AG04449 (cell line): ENCODE data around the gene GNL3L.

Experiments used
- CTCF ChIA-PET: fragments of 350-600 bp; formaldehyde crosslinking; extraction: SDS; loops from one replicate; lab custom pipeline; 2021; ENCODE audit warnings: antibody characterized with exemption; lab: Yijun Ruan, JAX
- POLR2A ChIA-PET: fragments of 400-600, 350-600 bp; formaldehyde crosslinking; extraction: SDS; loops from one replicate; lab custom pipeline; 2020; ENCODE audit warnings: antibody characterized with exemption, inconsistent platforms; lab: Yijun Ruan, JAX
- DNase-seq: peaks from one replicate; pipeline ENCODE4 v3.0.0-alpha.2; 2010; ENCODE audit warnings: low read depth, low spot score
- H3K4me3 ChIP-seq: 2 replicates; pipeline ENCODE4 v1.5.1; 2011; ENCODE audit warnings: low read depth, mild to moderate bottlenecking, control low read depth, low read length
- CTCF ChIP-seq: IDR thresholded peaks from one replicate; pipeline ENCODE4 v1.5.1; 2011; ENCODE audit warnings: mild to moderate bottlenecking, moderate library complexity, low read length, control low read depth, inconsistent platforms; ENCODE audit not compliant: insufficient read depth; ENCODE audit errors: missing control alignments

The GNL3L gene

GRCh38 chrX:54494166-54494988 lies 35.6 kb upstream of the GNL3L start:
- CTCF ChIA-PET: interaction anchor here (1.8 kb wide), 1 partner anchor 12 kb away, joined by 5 read pairs; no protein-coding TSS in a partner anchor
- no peak for DNase-seq
- peak overlapping the region; percentile 64 for H3K4me3 ChIP-seq
- POLR2A ChIA-PET: no interaction called here
- no peak for TF ChIP-seq CTCF

GRCh38 chrX:54494989-54495813 lies 34.8 kb upstream of the GNL3L start:
- ChIA-PET CTCF (no interaction called here), POLR2A (interaction anchor here (0.9 kb wide), 1 partner anchor 14 kb away, joined by 3 read pairs; no protein-coding TSS in a partner anchor)

GRCh38 chrX:54495814-54496516 lies 34.1 kb upstream of the GNL3L start, which contains the start of gene FGD1:
TSS of gene FGD1 (minus strand) at chrX:54496234. CDS start at chrX:54495432, 802 bp downstream.
- ChIA-PET CTCF (no interaction called here), POLR2A (interaction anchor here (0.9 kb wide), 1 partner anchor 13 kb away, joined by 3 read pairs; no protein-coding TSS in a partner anchor)
- peak within 1 kb of the TSS; percentile 64 for H3K4me3 ChIP-seq
- no peak for DNase-seq
- no peak for TF ChIP-seq CTCF

More at GRCh38 chrX:54494989-54495813, 34.8 kb upstream of the GNL3L start:
- peak overlapping the region; percentile 64 for H3K4me3 ChIP-seq
- DNase-seq: no peak
- TF ChIP-seq CTCF: no peak

GRCh38 chrX:54496517-54496852 lies 33.5 kb upstream of the GNL3L start:
- POLR2A ChIA-PET: no interaction called here
- CTCF ChIA-PET: no interaction called here
- no peak for TF ChIP-seq CTCF

GRCh38 chrX:54496936-54497335 lies 33.1 kb upstream of the GNL3L start:
- ChIA-PET POLR2A (no interaction called here), CTCF (no interaction called here)
- no peak for TF ChIP-seq CTCF
- H3K4me3 ChIP-seq: no peak overlapping the region
- DNase-seq: no peak

More at GRCh38 chrX:54496517-54496852, 33.5 kb upstream of the GNL3L start:
- no peak for DNase-seq
- peak overlapping the region; percentile 64 for H3K4me3 ChIP-seq
